ENCODE results near the gene MOB2.

DNA sequence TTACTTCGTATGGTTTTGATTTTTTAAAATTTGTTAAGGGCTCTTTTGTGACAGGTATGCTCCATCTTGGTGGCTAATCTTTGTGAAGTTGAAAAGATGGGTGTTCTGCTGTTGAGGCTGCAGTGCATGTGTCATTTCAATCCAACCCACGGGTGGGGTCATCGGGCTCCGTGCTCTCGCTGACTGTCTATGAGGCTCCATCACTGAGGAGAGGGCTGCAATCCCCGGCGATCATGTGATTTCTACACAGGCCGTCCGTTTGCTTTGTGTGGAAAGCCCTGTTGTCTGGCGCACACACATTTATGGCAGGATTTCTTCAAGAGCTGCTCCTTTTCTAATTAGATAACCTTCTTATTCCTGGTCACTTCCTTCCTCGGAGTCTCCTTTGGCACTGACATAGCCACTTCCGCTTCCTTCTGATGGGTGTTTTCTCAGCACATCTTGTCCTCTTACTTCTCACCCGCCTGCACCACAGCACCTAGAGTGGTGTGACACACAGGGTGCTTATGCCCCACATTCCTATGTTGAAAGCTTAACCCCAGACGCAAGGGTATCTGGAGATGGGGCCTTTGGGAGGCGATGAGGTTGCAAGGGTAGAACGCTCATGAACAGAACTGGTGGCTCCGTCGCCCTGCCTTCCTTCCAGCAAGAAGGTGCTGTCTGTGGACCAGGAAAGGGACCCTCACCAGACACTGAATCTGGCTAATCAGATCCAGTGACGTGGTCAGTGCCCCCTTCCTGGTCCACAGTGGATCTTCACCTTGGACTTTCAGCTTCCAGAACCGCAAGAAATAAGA is 9.4 kb downstream of the MOB2 start:
- TF ChIP-seq ZNF565 (CRISPR knock-in tag; conservative IDR thresholded peaks at IDR 0.05; ENCODE audit: low read depth): no peak
- no peak for TF ChIP-seq RARB (CRISPR knock-in tag; IDR thresholded peaks at IDR 0.05)
- no peak for TF ChIP-seq TOX (CRISPR knock-in tag; IDR thresholded peaks at IDR 0.05; ENCODE audit: borderline replicate concordance)
- no peak for TF ChIP-seq ZFP30 (CRISPR knock-in tag; IDR thresholded peaks at IDR 0.05)
